IMR-90 (cell line): ENCODE data around the gene FBLN1. TPM values are rescaled to one million over a fixed set of nuclear protein-coding genes. Genes with fewer than 3 reads are reported as not detected.

Experiments
- ATAC-seq: fragments of 200-7000 bp; cut with Tn5 transposase; 2 replicates; pipeline ENCODE4 v1.9.1; 2020; ENCODE audit warnings: low read depth, mild to moderate bottlenecking, moderate library complexity
- BruUV-seq: library from RNA; stranded (reverse); fragments of 400-500 nt; replicated peaks from 2 replicates; lab custom pipeline; 2021; lab: Mats Ljungman, UMichigan
- CTCF ChIA-PET: fragments of 300-600 bp; formaldehyde crosslinking; extraction: SDS; loops from one replicate; lab custom pipeline; 2021; ENCODE audit warnings: antibody characterized with exemption; lab: Yijun Ruan, JAX
- POLR2A ChIA-PET: fragments of 300-600 bp; sonication (Branson Sonifier 250); formaldehyde crosslinking; loops from one replicate; lab custom pipeline; 2022; ENCODE audit warnings: antibody characterized with exemption; ENCODE audit not compliant: unreplicated experiment; lab: Charles Lee
- DNase-seq: peaks from one replicate; pipeline ENCODE4 v3.0.0; 2013
- H2AFZ ChIP-seq: replicated peaks from 2 replicates; pipeline ENCODE3; 2013; ENCODE audit warnings: low read length, mild to moderate bottlenecking; ENCODE audit not compliant: poor library complexity
- H2AK5ac ChIP-seq: 2 replicates; pipeline ENCODE4 v1.6.1; 2013; ENCODE audit warnings: low read depth, low read length, inconsistent platforms
- H2AK9ac ChIP-seq: replicated peaks from 2 replicates; pipeline ENCODE3; 2013; ENCODE audit warnings: mild to moderate bottlenecking, low read depth, low read length, moderate library complexity; ENCODE audit not compliant: poor library complexity
- H2BK120ac ChIP-seq: 2 replicates; pipeline ENCODE4 v1.6.1; 2013; ENCODE audit warnings: low read depth, low read length, inconsistent platforms
- H2BK15ac ChIP-seq: 3 replicates; pipeline ENCODE4 v1.6.1; 2013; ENCODE audit warnings: low read depth, low read length, inconsistent platforms
- H2BK20ac ChIP-seq: 2 replicates; pipeline ENCODE4 v1.6.1; 2013; ENCODE audit warnings: low read depth, mild to moderate bottlenecking, inconsistent platforms, low read length, moderate library complexity
- H2BK5ac ChIP-seq: 2 replicates; pipeline ENCODE4 v1.6.1; 2013; ENCODE audit warnings: mild to moderate bottlenecking, low read depth, low read length, inconsistent platforms; ENCODE audit not compliant: poor library complexity, severe bottlenecking
- H3K14ac ChIP-seq: replicated peaks from 2 replicates; pipeline ENCODE4 v1.6.1; 2013; ENCODE audit warnings: low read depth, low read length, inconsistent platforms
- H3K18ac ChIP-seq: 2 replicates; pipeline ENCODE4 v1.6.1; 2013; ENCODE audit warnings: low read depth, low read length, control low read depth
- H3K23ac ChIP-seq: 2 replicates; pipeline ENCODE4 v1.6.1; 2013; ENCODE audit warnings: low read depth, low read length, inconsistent platforms
- H3K27ac ChIP-seq: 2 replicates; pipeline ENCODE4 v1.5.1; 2013; ENCODE audit warnings: mild to moderate bottlenecking, control low read depth, low read length; ENCODE audit not compliant: insufficient read depth
- H3K27me3 ChIP-seq: 2 replicates; pipeline ENCODE4 v1.6.1; 2013; ENCODE audit warnings: low read length; ENCODE audit not compliant: control insufficient read depth, insufficient read depth
- H3K36me3 ChIP-seq: 2 replicates; pipeline ENCODE4 v1.6.1; 2013; ENCODE audit warnings: low read length, mixed read lengths; ENCODE audit not compliant: control insufficient read depth, insufficient read depth
- H3K4ac ChIP-seq: 2 replicates; pipeline ENCODE4 v1.6.1; 2013; ENCODE audit warnings: low read depth, low read length, inconsistent platforms
- H3K4me1 ChIP-seq: 2 replicates; pipeline ENCODE4 v1.6.1; 2013; ENCODE audit warnings: low read length, mixed read lengths; ENCODE audit not compliant: control insufficient read depth, insufficient read depth
- H3K4me2 ChIP-seq: 2 replicates; pipeline ENCODE4 v1.6.1; 2013; ENCODE audit warnings: low read depth, mild to moderate bottlenecking, control low read depth, low read length, moderate library complexity
- H3K4me3 ChIP-seq: 2 replicates; pipeline ENCODE4 v1.5.1; 2013; ENCODE audit warnings: low read depth, mild to moderate bottlenecking, control low read depth, low read length, moderate library complexity; ENCODE audit not compliant: insufficient read depth
- H3K56ac ChIP-seq: 2 replicates; pipeline ENCODE4 v1.6.1; 2013; ENCODE audit warnings: low read length, inconsistent platforms; ENCODE audit not compliant: insufficient read depth; ENCODE audit errors: extremely low read depth
- H3K79me1 ChIP-seq, 2 experiments: 2 replicates each; pipeline ENCODE4 v1.6.1; 2013; ENCODE audit warnings: low read length in 2 of 2, inconsistent platforms in 1 of 2, low read depth in 1 of 2
- H3K9ac ChIP-seq: 2 replicates; pipeline ENCODE4 v1.6.1; 2013; ENCODE audit warnings: low read depth, low read length, control low read depth
- H3K9me1 ChIP-seq: 2 replicates; pipeline ENCODE4 v1.6.1; 2013; ENCODE audit warnings: low read length, inconsistent platforms; ENCODE audit not compliant: insufficient read depth
- H3K9me3 ChIP-seq: 2 replicates; pipeline ENCODE4 v1.6.1; 2013; ENCODE audit warnings: low read length; ENCODE audit not compliant: control insufficient read depth, insufficient read depth
- H4K20me1 ChIP-seq: 2 replicates; pipeline ENCODE4 v1.6.1; 2013; ENCODE audit warnings: low read length, inconsistent platforms; ENCODE audit not compliant: insufficient read depth
- H4K5ac ChIP-seq: 2 replicates; pipeline ENCODE4 v1.6.1; 2013; ENCODE audit warnings: mild to moderate bottlenecking, low read depth, low read length, control low read depth
- H4K8ac ChIP-seq, 2 experiments: 2 replicates each; pipeline ENCODE4 v1.6.1; 2013; ENCODE audit warnings: low read depth in 2 of 2, low read length in 2 of 2, control low read depth in 1 of 2, inconsistent platforms in 1 of 2
- H4K91ac ChIP-seq: 2 replicates; pipeline ENCODE4 v1.6.1; 2013; ENCODE audit warnings: low read depth, low read length, inconsistent platforms; ENCODE audit not compliant: insufficient read depth
- CEBPB ChIP-seq: IDR thresholded peaks from 2 replicates; pipeline ENCODE4 v1.6.1; 2012; ENCODE audit warnings: low read depth, low read length, improper control_type of control experiment
- FOS ChIP-seq: fragments of 150-350 bp; IDR thresholded peaks from 2 replicates; pipeline ENCODE4 v1.6.1; 2016; ENCODE audit warnings: low read depth, low read length
- MAZ ChIP-seq: IDR thresholded peaks from 2 replicates; pipeline ENCODE4 v1.6.1; 2012; ENCODE audit warnings: low read depth, mild to moderate bottlenecking, low read length, improper control_type of control experiment, moderate library complexity, borderline replicate concordance
- MXI1 ChIP-seq: IDR thresholded peaks from 2 replicates; pipeline ENCODE4 v1.6.1; 2012; ENCODE audit warnings: low read depth, mild to moderate bottlenecking, low read length, moderate library complexity, borderline replicate concordance
- NFE2L2 ChIP-seq: fragments of 150-350 bp; IDR thresholded peaks from 2 replicates; pipeline ENCODE4 v1.6.1; 2016; ENCODE audit warnings: low read depth, mild to moderate bottlenecking, low read length
- POLR2A ChIP-seq: IDR thresholded peaks from 2 replicates; pipeline ENCODE4 v1.6.1; 2012; ENCODE audit warnings: mild to moderate bottlenecking, low read depth, low read length
- RCOR1 ChIP-seq: IDR thresholded peaks from 2 replicates; pipeline ENCODE4 v1.6.1; 2012; ENCODE audit warnings: mild to moderate bottlenecking, low read length, improper control_type of control experiment; ENCODE audit not compliant: insufficient replicate concordance
- WGBS, 2 experiments: methylation state at CpG; one replicate each; pipeline versions ENCODE4 v1.1.5 to v1.1.7; 2013; ENCODE audit warnings: missing lambda C conversion rate in 2 of 2; ENCODE audit not compliant: insufficient read length in 1 of 2; ENCODE audit errors: extremely low coverage in 2 of 2; 5-methylcytosine and 5-hydroxymethylcytosine counted together
- dilution Hi-C: fragments of 300-500 bp; cut with HindIII; formaldehyde crosslinking; loops from one replicate; pipeline ENCODE4 v1.14.3; 2018; ENCODE audit warnings: low sequenced_read_pairs; ENCODE audit not compliant: unreplicated experiment
- in situ Hi-C: fragments of 300-500 bp; cut with MboI; formaldehyde crosslinking; loops from 3 replicates; pipeline ENCODE4 v1.14.3; 2019; ENCODE audit warnings: low sequenced_read_pairs, inconsistent platforms, mixed read lengths
- intact Hi-C: fragments of 100-400 bp; cut with micrococcal nuclease; formaldehyde crosslinking; loops from 2 replicates; pipeline ENCODE4 v1.10.0; 2022
- polyA plus RNA-seq, 3 experiments: library from polyadenylated mRNA; depleted of rRNA; stranded (reverse); fragments of >200 nt; gene quantifications; 2 replicates each; pipeline ENCODE4 v1.2.3, GENCODE V29; 2012; ENCODE audit warnings: low replicate concordance in 1 of 3
- total RNA-seq: library from RNA; depleted of rRNA; stranded (reverse); fragments of >200 nt; gene quantifications from 2 replicates; pipeline ENCODE4 v1.2.3, GENCODE V29; 2012
- TF ChIP-seq, protein P1 (sequence below): conservative IDR thresholded peaks from 2 replicates; pipeline ENCODE4 v1.5.1; 2012; ENCODE audit warnings: mild to moderate bottlenecking, low read depth, low read length, improper control_type of control experiment
- TF ChIP-seq, protein P2 (sequence below): fragments of 150-350 bp; IDR thresholded peaks from 2 replicates; pipeline ENCODE4 v1.6.1; 2017; ENCODE audit warnings: mild to moderate bottlenecking, antibody characterized with exemption, low read length, low read depth

The FBLN1 gene
- total and polyA plus RNA-seq, 2 of the 4 experiments (the other 2 are of a cell fraction): 11.3 to 87.9 TPM

DNA sequence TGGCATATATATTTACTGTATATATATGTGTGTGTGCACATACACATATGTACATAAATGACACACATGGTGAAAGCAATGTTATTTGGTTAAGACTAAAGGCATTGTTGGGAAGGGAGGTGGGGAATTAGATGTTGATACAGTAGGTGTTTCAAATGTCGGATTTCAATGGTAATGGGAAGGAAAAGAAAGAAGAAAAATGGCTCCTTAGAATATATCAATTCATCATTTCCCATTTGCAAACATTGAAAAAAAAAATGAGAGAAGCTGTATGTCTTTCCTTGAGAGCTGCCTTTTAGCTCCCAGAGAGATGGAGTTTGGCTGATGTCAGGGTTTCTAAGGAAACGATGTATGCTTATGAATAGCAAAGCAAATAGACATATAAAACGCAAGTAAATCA, 135.5 kb downstream of the FBLN1 start:
- no peak overlapping the region for H3K56ac ChIP-seq
- DNase-seq: no peak
- H2BK15ac ChIP-seq: no peak overlapping the region
- no peak overlapping the region for H2BK20ac ChIP-seq
- no peak overlapping the region for H3K14ac ChIP-seq
- H3K36me3 ChIP-seq: no peaks in the 10 kb centered on the region
- no peak overlapping the region for H3K27ac ChIP-seq
- H2AK9ac ChIP-seq: no peak overlapping the region
- H2BK5ac ChIP-seq: no peak overlapping the region
- no peaks in the 10 kb centered on the region for H3K79me1 ChIP-seq
- ATAC-seq: no peak
- in situ Hi-C loops: no loop called here
- no peak overlapping the region for H3K4ac ChIP-seq
- no peak overlapping the region for H3K4me2 ChIP-seq
- H3K9me1 ChIP-seq: 0 out of 2 replicates have a peak, but pooled peaks cover 5% of the 10 kb centered on the region
- TF ChIP-seq, protein P1, sequence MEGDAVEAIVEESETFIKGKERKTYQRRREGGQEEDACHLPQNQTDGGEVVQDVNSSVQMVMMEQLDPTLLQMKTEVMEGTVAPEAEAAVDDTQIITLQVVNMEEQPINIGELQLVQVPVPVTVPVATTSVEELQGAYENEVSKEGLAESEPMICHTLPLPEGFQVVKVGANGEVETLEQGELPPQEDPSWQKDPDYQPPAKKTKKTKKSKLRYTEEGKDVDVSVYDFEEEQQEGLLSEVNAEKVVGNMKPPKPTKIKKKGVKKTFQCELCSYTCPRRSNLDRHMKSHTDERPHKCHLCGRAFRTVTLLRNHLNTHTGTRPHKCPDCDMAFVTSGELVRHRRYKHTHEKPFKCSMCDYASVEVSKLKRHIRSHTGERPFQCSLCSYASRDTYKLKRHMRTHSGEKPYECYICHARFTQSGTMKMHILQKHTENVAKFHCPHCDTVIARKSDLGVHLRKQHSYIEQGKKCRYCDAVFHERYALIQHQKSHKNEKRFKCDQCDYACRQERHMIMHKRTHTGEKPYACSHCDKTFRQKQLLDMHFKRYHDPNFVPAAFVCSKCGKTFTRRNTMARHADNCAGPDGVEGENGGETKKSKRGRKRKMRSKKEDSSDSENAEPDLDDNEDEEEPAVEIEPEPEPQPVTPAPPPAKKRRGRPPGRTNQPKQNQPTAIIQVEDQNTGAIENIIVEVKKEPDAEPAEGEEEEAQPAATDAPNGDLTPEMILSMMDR: no peak
- no peak for TF ChIP-seq CEBPB
- no peak for TF ChIP-seq MXI1
- TF ChIP-seq FOS: no peak
- no peak for TF ChIP-seq MAZ
- no peak for TF ChIP-seq POLR2A
- no peak for TF ChIP-seq NFE2L2
- TF ChIP-seq RCOR1: no peak
- TF ChIP-seq, protein P2, sequence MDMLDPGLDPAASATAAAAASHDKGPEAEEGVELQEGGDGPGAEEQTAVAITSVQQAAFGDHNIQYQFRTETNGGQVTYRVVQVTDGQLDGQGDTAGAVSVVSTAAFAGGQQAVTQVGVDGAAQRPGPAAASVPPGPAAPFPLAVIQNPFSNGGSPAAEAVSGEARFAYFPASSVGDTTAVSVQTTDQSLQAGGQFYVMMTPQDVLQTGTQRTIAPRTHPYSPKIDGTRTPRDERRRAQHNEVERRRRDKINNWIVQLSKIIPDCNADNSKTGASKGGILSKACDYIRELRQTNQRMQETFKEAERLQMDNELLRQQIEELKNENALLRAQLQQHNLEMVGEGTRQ: no peak
- intact Hi-C loops: no loop called here
- H2AFZ ChIP-seq: no peak overlapping the region
- no CpG with 5 or more reads among the region's 3 CpGs for WGBS, 2 experiments
- no peak overlapping the region for H4K5ac ChIP-seq
- ChIA-PET POLR2A (interaction anchor here (0.6 kb wide), 1 partner anchor 77 kb away, joined by 3 read pairs; no protein-coding TSS in a partner anchor), CTCF (no interaction called here)
- H2BK120ac ChIP-seq: no peak overlapping the region
- H3K9me3 ChIP-seq: no peaks in the 10 kb centered on the region
- H3K23ac ChIP-seq: no peak overlapping the region
- H4K91ac ChIP-seq: no peak overlapping the region
- no peak overlapping the region for H3K18ac ChIP-seq
- BruUV-seq: no TSS peak
- H4K20me1 ChIP-seq: no peaks in the 10 kb centered on the region
- dilution Hi-C loops: no loop called here
- H3K4me1 ChIP-seq: no peaks in the 10 kb centered on the region; the same call in 1 of the 2 replicates
- no peak overlapping the region for H3K4me3 ChIP-seq
- peaks cover 43% of the 10 kb centered on the region for H3K27me3 ChIP-seq
- H3K9ac ChIP-seq: no peak overlapping the region
- H4K8ac ChIP-seq: no peak overlapping the region
- H2AK5ac ChIP-seq: no peak overlapping the region
